HG03558 (cell line): ENCODE data around the gene ATG7.
"Not testable (repeated sequence)": the region's sequence is repeated elsewhere in the genome, so short reads cannot be mapped to it uniquely, and the experiment has no call there.

Source experiments
- ATAC-seq: cut with Tn5 transposase; IDR thresholded peaks from one replicate; pipeline ENCODE4 v1.9.1; 2021; ENCODE audit warnings: moderate number of reproducible peaks; ENCODE audit not compliant: unreplicated experiment; ENCODE audit errors: extremely low read depth

ATG7 gene

DNA sequence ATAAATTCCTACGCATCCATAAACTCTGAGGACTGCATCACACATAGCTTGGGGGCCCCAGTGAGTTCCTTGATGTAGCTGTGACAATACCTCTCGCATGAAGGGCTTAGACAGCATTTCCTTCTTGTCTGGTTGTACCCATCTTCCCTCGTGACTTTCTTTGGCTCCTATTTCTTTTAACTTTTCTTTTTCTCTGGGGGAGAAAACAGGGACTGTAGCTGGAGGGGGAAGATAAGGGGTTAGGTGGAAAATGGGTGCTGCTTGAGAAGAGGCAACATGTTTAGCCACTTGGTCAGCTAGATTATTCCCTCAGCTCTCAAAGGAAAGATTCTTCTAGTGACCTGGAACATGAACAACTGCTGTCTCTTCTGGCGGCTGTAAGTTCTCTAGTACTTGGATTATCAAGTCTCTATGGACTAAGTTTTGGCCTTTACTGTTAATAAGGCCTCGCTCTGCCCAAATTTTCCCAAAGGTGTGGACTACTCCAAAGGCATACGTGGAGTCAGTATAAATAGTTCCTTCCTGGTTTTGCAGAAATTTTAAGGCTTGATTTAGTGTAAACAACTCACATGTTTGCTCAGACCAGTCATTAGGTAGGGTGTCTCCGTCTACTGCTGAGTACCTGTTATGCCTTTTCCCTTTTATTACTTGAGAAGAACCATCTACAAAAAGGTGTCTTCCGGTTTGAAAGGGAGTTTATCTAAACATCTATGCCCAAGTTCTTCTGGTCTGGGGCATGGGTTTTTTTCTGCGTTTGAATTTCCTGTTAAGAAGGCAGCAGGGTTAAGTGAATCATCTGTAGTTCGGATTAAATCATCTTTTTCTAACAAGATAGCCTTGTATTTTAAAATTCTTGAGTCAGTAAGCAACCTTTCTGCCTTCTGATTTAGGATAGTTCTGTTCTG, 21.0 kb upstream of the ATG7 start:
- ATAC-seq, result no peak

DNA sequence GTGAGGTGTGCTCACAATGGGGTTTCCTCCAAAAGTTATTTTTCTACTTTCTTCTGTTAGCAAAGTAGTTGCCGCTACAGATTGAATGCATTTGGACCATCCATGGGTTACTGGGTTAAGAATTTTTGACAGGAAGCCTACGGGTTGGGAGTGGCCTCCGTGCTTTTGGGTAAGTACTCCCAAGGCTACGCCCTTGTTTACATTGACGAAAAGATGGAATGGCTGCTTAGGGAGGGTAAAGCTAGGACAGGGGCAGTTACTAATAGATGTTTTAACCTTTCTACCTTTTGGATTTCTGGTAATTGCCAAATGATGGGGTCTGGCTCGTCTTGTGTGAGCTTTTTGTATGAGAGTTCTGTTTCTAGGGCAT, 20.4 kb upstream of the ATG7 start:
- ATAC-seq, result no peak

DNA sequence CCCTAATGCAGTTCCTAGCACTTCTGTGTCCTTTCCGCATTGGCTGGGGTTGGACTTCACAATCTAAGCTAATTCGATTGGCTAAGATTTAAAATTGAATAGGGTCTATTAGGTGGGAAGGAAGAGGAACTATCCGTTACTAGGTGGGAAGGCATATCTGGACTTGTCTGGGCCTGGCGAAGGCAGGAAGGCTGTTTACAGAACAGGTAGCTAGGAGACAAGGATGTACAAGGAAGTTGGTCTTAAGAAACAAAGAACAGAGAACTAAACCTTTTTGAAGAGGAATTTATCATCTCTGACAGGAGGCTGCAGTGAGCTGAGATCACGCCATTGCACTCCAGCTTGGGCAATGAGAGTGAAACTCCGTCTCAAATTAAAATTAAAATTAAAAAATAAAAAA, 17.3 kb upstream of the ATG7 start:
- ATAC-seq, result no peak

DNA sequence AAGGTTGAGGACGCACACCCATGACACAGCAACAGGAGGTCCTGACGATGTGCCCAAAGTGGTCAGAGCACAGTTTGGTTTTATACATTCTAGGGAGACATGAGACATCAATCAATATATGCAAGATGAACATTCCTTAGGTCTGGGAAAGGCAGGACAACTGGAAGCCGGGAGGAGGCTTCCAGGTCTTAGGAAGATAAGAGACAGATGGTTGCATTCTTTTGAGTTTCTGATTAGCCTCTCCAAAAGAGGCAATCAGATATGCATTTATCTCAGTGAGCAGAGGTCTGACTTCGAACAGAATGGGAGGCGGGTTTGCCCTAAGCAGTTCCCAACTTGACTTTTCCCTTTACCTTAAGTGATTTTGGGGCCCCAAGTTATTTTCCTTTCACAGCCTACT, 16.7 kb upstream of the ATG7 start:
- ATAC-seq, result not testable (repeated sequence)

DNA sequence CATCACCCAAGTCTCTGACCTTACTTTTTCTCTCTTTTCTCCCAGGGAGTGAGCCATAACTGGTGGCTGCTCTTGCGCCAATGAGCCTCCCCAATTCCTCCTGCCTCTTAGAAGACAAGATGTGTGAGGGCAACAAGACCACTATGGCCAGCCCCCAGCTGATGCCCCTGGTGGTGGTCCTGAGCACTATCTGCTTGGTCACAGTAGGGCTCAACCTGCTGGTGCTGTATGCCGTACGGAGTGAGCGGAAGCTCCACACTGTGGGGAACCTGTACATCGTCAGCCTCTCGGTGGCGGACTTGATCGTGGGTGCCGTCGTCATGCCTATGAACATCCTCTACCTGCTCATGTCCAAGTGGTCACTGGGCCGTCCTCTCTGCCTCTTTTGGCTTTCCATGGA, 13.2 kb upstream of the ATG7 start:
- no peak for ATAC-seq

DNA sequence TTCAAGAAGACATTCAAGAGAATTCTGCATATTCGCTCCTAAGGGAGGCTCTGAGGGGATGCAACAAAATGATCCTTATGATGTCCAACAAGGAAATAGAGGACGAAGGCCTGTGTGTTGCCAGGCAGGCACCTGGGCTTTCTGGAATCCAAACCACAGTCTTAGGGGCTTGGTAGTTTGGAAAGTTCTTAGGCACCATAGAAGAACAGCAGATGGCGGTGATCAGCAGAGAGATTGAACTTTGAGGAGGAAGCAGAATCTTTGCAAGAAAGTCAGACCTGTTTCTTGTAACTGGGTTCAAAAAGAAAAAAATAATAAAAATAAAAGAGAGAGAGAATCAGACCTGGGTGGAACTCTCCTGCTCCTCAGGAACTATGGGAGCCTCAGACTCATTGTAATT, 11.7 kb upstream of the ATG7 start:
- no peak for ATAC-seq

DNA sequence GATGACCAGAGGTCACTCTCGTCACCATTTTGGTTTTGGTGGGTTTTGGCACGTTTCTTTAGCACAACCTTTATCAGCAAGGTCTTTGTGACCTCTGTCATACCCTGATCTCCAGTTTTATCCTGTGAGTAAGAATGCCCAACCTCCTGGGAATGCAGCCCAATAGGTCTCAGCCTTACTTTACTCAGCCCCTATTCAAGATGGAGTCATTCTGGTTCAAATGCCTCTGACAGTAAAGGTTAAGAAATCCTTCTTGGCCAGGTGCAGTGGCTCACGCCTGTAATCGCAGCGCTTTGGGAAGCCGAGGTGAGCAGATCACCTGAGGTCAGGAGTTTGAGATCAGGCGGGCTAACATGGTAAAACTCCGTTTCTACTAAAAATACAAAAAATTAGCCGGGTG, 3.2 kb upstream of the ATG7 start:
- ATAC-seq, result no peak

DNA sequence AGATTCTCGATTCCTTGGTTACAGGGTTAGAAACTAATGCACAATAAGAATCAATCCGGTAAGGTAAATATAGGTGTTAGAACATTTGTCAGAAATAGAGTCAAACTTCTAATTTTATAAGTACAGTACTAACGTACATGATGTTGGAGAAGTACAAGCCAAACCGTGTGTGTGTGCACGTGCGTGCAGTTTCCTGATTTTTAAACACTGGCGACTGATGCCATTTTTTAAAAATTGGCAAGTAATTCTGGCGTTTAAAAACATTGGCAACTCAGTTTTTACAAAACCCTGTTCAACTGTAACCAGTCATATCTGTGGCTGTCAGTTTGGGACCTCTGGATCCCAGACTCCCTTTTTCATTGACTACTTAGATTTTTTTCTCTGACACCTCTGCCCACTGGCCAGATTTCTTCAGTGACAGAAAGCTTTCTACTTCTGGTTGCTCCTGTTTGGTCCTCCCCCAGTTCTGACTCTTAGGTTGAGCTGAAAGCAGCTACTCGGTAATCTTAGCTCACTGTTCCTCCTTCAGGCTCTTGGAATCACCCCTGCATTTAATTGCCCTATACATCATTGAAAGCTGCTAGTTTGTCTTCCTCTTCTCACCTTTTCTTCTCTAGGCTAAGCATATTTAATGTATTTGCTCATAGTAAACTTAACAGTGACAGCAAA, 843 bp downstream of the ATG7 start:
- no peak for ATAC-seq

DNA sequence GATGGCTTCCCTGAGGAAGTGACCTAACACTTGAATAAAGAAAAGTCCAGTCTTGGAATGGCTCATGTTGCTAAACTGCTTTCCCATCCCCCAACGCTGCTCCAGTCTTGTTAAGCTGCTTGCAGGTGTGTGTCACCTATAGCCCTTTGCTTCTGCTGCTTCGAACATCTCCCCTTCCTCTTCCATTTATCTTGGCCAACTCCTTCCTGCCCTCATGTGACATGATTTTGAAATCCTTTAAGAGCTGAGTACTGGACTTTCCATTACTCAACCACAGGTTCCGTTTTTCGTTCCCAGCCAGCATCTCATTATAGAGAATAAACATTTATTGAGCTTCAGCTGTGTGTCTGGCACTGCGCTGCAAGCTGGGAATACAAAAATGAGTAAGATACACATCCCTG, 1.7 kb downstream of the ATG7 start:
- no peak for ATAC-seq

DNA sequence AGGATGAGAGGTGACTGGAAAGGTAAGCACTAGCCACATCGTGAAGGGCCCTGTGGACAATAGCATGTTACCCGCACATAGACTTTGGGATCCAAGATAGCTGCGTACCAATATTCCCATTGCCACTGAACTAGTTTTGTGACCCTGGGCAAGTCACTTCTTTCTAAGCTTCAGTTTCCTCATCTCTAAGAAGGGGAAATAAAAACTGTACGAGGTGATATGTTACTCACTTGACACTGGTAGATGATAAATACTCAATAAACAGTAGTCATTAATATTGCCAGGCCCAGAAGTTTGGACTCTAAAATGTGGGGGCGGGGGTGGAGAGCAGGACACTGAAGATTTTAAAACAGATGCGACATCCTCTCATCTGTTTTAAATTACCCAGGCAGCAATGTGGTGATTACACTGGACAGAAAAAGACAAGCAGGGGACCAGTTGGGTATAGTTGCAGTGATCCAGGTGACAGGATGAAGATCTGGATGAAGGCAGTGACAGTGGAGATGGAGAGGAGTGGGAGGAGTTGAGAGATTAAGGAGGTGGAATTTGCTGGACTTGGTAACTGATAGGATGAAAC, 2.5 kb downstream of the ATG7 start:
- ATAC-seq, result no peak

DNA sequence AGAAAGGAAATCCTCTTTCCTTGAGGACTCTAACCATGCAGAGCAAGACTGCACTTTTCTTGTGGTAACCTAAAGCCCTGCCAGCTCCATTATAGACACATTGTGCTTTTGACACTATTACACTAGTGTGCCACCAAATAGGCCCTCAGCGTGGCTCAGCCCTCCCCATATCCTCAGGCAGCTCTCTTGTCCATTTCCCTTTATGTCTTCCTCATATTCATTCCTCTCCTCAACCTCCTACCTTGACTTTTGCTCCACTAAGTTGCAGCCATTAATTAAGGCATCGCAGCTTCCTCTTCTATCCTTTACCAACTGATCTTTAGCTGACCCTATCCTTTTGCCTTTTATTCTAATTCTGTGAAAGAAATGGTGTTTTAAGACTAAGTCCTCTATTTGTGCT, 3.7 kb downstream of the ATG7 start:
- no peak for ATAC-seq

DNA sequence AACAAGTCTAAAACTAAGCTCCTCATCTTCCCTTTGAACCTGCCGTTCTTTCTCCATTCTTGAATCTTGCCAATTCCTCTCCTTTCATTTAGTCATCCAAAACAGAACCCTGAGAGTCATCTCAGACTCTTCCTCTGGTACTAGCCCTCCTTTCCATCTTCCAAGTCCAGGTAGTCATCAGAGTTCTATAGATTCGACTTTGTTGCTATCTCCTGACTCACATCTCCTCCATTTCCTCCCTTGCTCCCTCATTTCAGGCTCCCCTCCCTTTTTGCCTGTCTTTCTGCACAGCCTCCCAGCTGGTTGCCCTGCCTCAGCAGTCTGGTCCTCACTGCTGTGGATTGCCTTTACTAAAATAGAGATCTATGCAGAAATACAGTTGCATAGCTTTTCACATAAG, 4.7 kb downstream of the ATG7 start:
- ATAC-seq, result no peak

DNA sequence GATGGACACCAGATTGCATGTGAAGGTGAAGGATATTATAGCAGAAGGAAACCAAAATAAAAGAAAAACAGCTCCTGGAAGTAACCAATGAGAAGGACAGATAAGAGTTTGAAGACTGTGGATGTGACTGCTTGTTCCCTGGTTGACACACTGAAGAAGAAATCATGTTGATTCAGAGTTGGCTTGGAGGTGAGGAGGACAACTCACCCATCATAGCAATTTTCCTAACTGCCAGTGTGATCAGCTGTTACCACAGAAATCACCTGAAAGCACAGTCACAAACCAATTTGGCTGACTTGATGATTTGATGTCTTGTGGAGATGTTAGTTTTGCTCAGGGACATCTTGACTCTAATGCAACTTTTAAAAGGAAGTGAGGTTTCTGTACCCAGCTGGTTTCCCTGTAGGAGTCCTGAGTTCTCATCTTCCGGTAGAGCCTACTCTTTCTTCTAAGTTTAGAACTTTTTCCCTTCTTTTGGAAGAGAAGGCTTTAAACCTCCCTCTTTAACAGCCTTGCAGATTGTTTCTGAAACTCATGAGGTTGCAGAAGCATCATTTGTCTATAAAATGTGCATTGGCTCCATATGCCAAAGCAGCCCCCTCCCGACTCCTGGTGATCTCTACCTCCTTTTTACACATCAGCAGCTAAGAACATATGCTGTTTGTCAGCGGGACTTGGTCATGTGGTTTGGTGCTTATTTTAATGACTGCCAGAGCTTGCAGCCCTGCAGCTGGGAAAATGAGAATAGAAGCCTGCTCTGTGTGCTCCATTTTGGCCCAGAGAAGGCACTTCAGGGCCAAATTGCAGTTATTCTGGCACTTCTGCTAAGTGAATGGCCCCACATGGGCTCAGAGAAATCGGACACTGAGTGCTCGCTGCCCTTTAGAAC, 10.3 kb downstream of the ATG7 start:
- ATAC-seq, result no peak

DNA sequence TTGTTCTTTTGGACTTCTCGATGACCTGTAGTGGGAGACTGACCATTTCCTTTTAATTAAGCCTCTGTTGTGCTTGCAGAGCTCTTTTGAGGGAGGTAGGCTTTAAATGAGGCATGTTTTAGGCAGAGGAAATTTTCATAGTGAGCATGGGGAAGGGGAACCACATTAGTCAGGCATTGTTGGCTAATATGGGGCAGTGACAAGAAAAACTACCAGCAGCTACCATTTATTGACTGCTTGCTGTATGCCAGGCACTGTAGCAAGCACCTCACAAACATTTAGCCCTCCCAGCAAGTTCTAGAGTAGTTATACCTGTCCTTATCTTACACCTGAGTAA, 10.9 kb downstream of the ATG7 start:
- ATAC-seq, result no peak

DNA sequence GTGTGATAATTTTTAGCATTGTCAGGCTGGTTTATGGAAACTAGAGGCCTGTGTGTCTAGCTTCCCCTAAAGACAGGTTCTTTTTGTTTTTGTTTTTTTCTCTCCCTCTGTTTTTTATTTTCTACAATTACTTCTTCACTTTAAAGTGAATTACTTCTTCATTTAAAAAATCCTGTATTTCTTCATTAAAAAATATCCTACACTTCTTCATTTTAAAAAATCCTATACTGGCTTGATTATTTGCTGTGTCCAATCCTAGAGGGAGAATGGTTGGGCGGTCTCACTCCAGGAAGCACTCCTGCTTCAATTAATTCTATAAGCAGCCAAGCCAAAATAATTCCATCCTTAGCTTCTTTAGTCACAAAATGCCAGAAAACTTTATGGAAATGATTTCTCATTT, 11.8 kb downstream of the ATG7 start:
- no peak for ATAC-seq

DNA sequence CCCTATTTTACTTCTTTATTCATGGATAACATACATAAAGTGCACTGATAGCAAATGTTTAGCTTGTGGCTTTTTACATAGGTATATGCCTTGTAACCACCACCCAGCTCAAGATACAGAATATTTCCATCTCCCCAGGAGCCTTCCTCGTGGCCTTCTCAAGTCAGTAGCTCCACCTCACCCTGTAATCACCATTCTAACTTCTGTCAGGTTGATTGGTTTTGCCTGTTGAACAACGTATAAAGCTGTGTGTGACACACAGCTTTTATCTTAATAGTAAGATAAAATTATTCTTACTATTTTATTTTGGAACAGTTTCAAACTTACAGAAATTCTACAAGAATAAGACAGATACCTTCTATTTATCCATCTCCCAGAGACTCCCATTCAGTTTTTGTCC, 13.3 kb downstream of the ATG7 start:
- ATAC-seq, result no peak

DNA sequence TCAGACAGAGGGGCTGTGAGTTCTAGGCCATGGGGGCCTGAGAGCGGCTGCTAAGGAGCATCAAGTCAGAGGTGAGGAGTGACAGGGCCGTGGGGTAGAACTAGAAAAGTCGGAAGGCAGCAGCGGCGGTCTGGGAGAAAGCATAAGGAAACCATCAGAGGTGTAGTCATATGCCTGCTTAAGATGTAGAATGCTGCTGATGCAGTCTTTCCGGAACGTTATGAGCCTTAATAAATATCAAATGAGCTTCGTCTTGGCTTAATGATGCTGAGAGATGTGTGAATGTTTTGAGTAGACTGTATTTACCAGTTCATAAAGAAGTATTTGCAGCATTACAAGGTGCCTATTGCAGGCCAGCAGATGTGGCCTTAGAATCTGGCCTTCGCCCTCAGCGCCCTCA, 15.2 kb downstream of the ATG7 start:
- no peak for ATAC-seq

DNA sequence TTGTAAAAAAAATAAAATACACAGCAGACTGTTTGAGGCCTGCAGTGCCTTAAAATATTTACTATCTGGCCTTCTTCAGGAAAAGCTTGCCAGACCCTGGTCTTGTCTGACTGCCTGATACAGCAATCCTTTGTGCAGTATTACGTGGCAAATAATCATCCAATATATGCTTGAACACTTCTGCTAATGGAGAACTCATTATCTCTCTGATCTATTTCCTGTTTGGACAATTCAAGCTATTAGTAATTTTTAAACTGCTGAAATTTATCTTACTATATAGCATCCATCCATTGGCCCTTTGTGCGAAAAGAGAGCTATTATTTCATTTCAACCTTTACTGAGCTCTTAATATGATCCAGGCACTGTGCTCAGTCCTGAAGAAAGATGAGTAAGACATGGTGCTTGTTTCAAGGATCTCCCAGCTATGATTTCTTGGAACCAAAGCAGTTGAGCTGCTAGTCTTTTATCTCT, 15.9 kb downstream of the ATG7 start:
- no peak for ATAC-seq

DNA sequence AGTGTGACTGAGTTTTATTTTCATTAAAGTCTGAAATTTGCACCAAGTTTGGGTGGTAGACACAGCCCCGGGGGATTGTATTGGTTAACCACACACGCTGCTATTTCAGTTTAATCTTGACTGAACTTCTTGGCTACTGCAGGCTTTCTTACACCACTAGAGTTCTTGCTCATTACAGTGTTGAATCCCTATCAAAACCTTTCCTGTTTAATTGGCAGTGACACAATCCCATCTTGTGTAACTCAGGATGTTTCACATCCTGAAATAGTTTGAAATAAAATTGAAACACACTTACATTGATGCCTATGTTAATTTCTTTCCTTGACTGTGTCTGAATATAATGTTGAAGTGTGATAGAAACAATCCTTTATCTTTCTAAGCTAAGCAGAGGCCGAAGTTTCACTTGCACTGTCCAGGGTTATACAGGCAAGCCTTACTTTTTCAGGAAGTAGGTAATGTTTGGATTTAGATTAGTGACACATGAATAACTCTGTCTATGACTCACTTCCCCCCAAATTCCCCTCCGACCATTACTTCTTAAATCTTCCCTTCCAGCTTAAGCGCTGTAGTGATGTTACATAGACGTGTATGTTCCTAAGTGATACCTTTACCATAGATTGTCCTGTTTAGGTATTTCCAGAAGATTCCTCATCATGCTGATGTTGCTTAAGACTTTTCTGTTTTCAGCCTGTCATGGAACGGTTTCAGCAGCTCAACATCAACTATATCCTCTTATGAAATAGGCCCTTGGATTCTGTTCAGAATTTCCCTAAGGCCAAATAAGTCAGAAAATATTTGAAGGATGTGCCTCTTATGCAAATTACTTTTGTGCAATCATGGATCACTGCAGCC, 16.8 kb downstream of the ATG7 start:
- peak; percentile 39 for ATAC-seq

DNA sequence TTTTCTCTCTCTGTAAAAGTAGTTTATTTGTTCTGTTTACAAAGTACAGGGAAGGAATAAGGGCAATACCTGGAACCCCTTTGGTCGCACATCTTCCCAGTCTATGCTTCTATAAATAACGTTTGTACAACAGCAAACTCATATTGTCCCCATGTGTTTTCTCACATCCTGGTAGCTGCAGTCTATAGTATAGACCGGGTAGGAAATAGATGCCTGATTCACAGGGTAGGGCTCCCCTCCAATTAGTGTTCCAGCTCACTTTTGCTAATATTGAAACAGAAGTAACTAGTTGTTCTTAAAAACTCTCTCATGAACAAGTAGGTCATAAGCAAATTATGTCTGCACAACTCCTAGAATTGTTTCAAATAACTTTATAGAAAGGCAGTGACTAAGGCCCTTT, 17.7 kb downstream of the ATG7 start:
- no peak for ATAC-seq
